Activated B cell treated with CpG ODN at 0.5 μM for 24 hours (primary cell): Measurements from ENCODE around the gene RFTN1. TPM values are rescaled to one million over a fixed set of nuclear protein-coding genes. Genes with fewer than 3 reads are reported as not detected.

ENCODE experiments used
- ATAC-seq: fragments of 200-7000 bp; cut with Tn5 transposase; one replicate; pipeline ENCODE4 v1.10.0; 2021; ENCODE audit warnings: low read depth, mild to moderate bottlenecking, moderate library complexity
- CTCF ChIA-PET: fragments of 350-600 bp; sonication (Branson Sonifier 250); formaldehyde crosslinking; loops from one replicate; lab custom pipeline; 2021; ENCODE audit warnings: antibody characterized with exemption; lab: Charles Lee
- POLR2A ChIA-PET: fragments of 350-600 bp; sonication (Branson Sonifier 250); formaldehyde crosslinking; loops from one replicate; lab custom pipeline; 2021; ENCODE audit warnings: antibody characterized with exemption; lab: Charles Lee
- DNase-seq: peaks from one replicate; pipeline ENCODE4 v3.0.0; 2022
- H3K27ac Mint-ChIP-seq: one replicate; pipeline ENCODE4 v1.8.0; 2020; ENCODE audit warnings: mixed read lengths
- H3K27me3 Mint-ChIP-seq: one replicate; pipeline ENCODE4 v1.8.0; 2021; ENCODE audit warnings: mixed read lengths
- H3K36me3 Mint-ChIP-seq: one replicate; pipeline ENCODE4 v1.8.0; 2021; ENCODE audit warnings: low read depth, mixed read lengths
- H3K4me1 Mint-ChIP-seq: one replicate; pipeline ENCODE4 v1.8.0; 2021; ENCODE audit warnings: mixed read lengths
- H3K4me3 Mint-ChIP-seq: one replicate; pipeline ENCODE4 v1.8.0; 2020; ENCODE audit warnings: mild to moderate bottlenecking, mixed read lengths
- H3K9me3 Mint-ChIP-seq: one replicate; pipeline ENCODE4 v1.8.0; 2020; ENCODE audit warnings: mixed read lengths
- CTCF ChIP-seq: fragments of 200-600 bp; IDR thresholded peaks from one replicate; pipeline ENCODE4 v1.8.0; 2022; ENCODE audit warnings: antibody characterized with exemption, mild to moderate bottlenecking
- intact Hi-C: fragments of 100-400 bp; cut with micrococcal nuclease; formaldehyde crosslinking; loops from one replicate; pipeline ENCODE4 v1.15.1; 2024
- total RNA-seq: library from RNA; stranded (reverse); gene quantifications from 2 replicates; pipeline ENCODE4 v1.2.3, GENCODE V29; 2022

RFTN1 gene
- total RNA-seq, 1 donor from 2014 or later = 365 TPM

GRCh38 chr3:16337856-16338540, 175.5 kb downstream of the RFTN1 start:
- ATAC-seq (peak; percentile 70), DNase-seq (no peak)
- H3K4me3 Mint-ChIP-seq = no peak overlapping the region
- POLR2A ChIA-PET = interaction anchor here (1.0 to 1.5 kb wide), 2 partner anchors 49 to 174 kb away, joined by 3 read pairs; no protein-coding TSS in a partner anchor
- intact Hi-C loops = no loop called here
- H3K27ac Mint-ChIP-seq = peak overlapping the region; percentile 59
- H3K36me3 Mint-ChIP-seq = peaks cover 56% of the 10 kb centered on the region
- peaks cover 30% of the 10 kb centered on the region for H3K4me1 Mint-ChIP-seq
- no peaks in the 10 kb centered on the region for H3K9me3 Mint-ChIP-seq
- no peaks in the 10 kb centered on the region for H3K27me3 Mint-ChIP-seq
- CTCF ChIA-PET = no interaction called here
- no peak for TF ChIP-seq CTCF

GRCh38 chr3:16336825-16337224, 176.7 kb downstream of the RFTN1 start:
- intact Hi-C loops = no loop called here
- Mint-ChIP-seq H3K36me3 (peaks cover 68% of the 10 kb centered on the region), H3K9me3 (peaks cover 8% of the 10 kb centered on the region), H3K27ac (no peak overlapping the region), H3K4me1 (peaks cover 30% of the 10 kb centered on the region), H3K27me3 (no peaks in the 10 kb centered on the region), H3K4me3 (no peak overlapping the region)
- ChIA-PET CTCF (no interaction called here), POLR2A (interaction anchor here (0.7 kb wide), 1 partner anchor 1267 kb away, joined by 7 read pairs; no protein-coding TSS in a partner anchor)
- DNase-seq = no peak
- TF ChIP-seq CTCF = no peak
- no peak for ATAC-seq

GRCh38 chr3:16335772-16336645, 177.5 kb downstream of the RFTN1 start:
- no peak for ATAC-seq
- no peak for TF ChIP-seq CTCF
- ChIA-PET POLR2A (interaction anchor here (1.1 kb wide), 1 partner anchor 176 kb away, joined by 3 read pairs; no protein-coding TSS in a partner anchor), CTCF (no interaction called here)
- peaks cover 73% of the 10 kb centered on the region for H3K36me3 Mint-ChIP-seq
- H3K4me3 Mint-ChIP-seq = no peak overlapping the region
- no peak overlapping the region for H3K27ac Mint-ChIP-seq
- peaks cover 12% of the 10 kb centered on the region for H3K9me3 Mint-ChIP-seq
- DNase-seq = no peak
- peaks cover 30% of the 10 kb centered on the region for H3K4me1 Mint-ChIP-seq
- intact Hi-C loops = no loop called here
- no peaks in the 10 kb centered on the region for H3K27me3 Mint-ChIP-seq

GRCh38 chr3:16335333-16335732, 178.2 kb downstream of the RFTN1 start:
- Mint-ChIP-seq H3K4me3 (no peak overlapping the region), H3K36me3 (peaks cover 74% of the 10 kb centered on the region), H3K27me3 (no peaks in the 10 kb centered on the region), H3K4me1 (peaks cover 26% of the 10 kb centered on the region), H3K9me3 (peaks cover 12% of the 10 kb centered on the region), H3K27ac (no peak overlapping the region)
- TF ChIP-seq CTCF = no peak
- ATAC-seq (no peak), DNase-seq (no peak)
- intact Hi-C loops = no loop called here
- CTCF ChIA-PET = no interaction called here
- POLR2A ChIA-PET = interaction anchor here (1.1 kb wide), 1 partner anchor 177 kb away, joined by 3 read pairs; no protein-coding TSS in a partner anchor

- no peak for DNase-seq
- no peak for ATAC-seq
- H3K36me3 Mint-ChIP-seq = peaks cover 75% of the 10 kb centered on the region
- H3K4me3 Mint-ChIP-seq = no peak overlapping the region
- no peaks in the 10 kb centered on the region for H3K27me3 Mint-ChIP-seq
- no peak overlapping the region for H3K27ac Mint-ChIP-seq
- TF ChIP-seq CTCF = no peak
- H3K9me3 Mint-ChIP-seq = peaks cover 12% of the 10 kb centered on the region
- CTCF ChIA-PET = no interaction called here
- H3K4me1 Mint-ChIP-seq = peaks cover 22% of the 10 kb centered on the region
- intact Hi-C loops = no loop called here
- POLR2A ChIA-PET = interaction anchor here (1.1 kb wide), 1 partner anchor 177 kb away, joined by 3 read pairs; no protein-coding TSS in a partner anchor
Measured at GRCh38 chr3:16334909-16335308, 178.6 kb downstream of the RFTN1 start.
